HFF-Myc (cell line): ENCODE results near the gene ZFYVE28.

Source experiments
- DNase-seq: peaks from one replicate; pipeline ENCODE4 v3.0.0-alpha.2; 2011; ENCODE audit warnings: low read depth; ENCODE audit errors: extremely low read depth
- H3K4me3 ChIP-seq: replicated peaks from 2 replicates; pipeline ENCODE4 v1.5.1; 2011; ENCODE audit warnings: low read depth, mild to moderate bottlenecking, control low read depth, low read length
- TF ChIP-seq, protein P1 (sequence below): IDR thresholded peaks from 2 replicates; pipeline ENCODE4 v1.5.1; 2012; ENCODE audit warnings: mild to moderate bottlenecking, low read depth, low read length, control low read depth; ENCODE audit errors: missing control alignments

ZFYVE28 gene

DNA sequence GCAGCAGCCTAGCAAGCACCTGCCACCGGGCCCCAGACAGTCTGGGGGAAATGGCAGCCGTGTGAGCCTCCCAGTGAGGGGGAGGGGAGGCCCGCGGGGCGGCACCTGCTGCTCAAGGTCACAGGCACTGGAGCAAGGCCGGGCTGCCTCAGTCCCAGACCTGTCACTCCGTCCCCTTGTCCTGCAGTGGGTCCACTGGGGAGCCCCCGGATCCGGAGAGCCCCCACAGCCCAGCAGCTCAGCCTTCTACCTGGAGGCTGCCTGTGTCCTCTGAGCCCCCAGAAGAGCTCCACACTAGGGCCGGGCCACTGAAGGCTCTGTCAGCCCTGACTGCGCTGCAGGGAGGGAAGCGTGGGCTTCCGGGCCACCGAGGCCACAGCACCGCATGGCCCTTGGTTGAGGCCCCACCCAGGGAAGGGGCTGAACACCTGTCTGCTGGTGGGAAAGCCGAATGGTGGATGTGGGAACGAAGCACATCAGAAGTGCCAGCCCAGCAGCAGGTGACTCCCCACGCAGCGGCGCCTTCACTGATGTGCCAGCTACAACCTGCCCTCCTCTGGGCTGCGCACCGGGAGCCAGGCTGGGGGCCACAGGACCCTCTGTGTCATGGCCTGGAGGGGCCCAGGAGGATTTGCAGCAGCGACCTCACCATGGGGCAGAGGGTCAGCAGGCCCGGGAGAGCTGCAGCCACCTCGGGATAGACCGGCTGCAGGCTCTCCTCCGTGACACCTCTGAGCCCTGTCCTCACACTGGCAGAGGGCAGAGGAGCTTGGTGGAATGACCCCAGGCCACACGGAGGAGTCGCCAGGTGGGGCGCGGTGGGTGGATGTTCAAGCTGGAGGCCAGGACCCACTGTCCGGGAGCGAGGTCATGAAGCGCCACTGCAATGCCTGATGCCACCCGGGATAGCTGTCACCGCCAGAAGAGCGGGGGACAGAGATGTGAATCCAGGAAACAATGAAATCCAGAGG is 121.5 kb downstream of the ZFYVE28 start:
- TF ChIP-seq, protein P1, sequence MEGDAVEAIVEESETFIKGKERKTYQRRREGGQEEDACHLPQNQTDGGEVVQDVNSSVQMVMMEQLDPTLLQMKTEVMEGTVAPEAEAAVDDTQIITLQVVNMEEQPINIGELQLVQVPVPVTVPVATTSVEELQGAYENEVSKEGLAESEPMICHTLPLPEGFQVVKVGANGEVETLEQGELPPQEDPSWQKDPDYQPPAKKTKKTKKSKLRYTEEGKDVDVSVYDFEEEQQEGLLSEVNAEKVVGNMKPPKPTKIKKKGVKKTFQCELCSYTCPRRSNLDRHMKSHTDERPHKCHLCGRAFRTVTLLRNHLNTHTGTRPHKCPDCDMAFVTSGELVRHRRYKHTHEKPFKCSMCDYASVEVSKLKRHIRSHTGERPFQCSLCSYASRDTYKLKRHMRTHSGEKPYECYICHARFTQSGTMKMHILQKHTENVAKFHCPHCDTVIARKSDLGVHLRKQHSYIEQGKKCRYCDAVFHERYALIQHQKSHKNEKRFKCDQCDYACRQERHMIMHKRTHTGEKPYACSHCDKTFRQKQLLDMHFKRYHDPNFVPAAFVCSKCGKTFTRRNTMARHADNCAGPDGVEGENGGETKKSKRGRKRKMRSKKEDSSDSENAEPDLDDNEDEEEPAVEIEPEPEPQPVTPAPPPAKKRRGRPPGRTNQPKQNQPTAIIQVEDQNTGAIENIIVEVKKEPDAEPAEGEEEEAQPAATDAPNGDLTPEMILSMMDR, result no peak
- DNase-seq, result no peak
- H3K4me3 ChIP-seq, result no peak overlapping the region

DNA sequence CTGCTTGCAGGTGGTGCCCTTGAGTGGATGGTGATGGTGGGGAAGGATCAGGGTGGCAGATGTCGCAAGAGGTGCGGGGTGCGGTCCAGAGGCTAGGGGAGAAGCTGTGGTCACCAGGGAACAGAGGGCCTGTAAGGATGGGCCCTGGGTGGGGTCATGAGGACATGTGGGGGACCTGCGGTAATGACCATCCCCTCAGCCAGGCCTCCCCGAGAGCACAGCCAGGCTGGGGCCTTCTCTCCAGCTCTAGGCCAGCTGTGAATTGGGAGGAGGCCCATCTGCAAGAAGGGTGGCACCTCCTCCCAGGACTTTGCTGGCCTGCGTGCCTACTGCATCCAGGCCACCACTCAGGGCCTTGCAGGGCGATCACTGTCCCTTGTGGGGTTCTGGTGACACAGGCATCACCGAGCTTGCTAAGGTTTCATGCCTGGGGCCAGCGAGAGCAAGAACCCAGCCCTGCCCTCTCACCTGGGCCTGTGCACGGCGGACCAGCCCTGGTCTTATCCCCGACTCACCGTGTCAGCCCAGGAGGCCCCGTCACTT is 122.5 kb downstream of the ZFYVE28 start:
- H3K4me3 ChIP-seq, result no peak overlapping the region
- DNase-seq, result no peak
- TF ChIP-seq, protein P1, result no peak

DNA sequence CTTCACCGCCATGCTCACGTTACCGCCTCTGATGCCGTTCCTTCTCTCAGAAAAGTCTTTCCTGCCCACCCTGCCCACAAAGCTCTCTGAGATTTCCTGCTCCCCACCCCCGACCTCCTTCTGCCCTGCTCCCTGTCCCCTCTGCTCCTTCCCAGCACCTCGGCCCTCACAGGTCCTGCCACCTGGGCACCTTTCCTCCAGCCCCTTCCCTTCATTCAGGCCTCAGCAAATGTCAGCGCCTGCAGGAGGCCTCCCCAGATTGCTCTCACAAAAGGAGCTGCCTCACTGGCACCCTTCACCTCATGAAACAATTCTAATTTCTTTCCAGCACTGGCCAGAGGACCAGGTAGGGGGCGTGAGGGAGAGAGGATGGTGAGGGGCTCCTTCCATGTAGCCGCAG is 122.9 kb downstream of the ZFYVE28 start:
- TF ChIP-seq, protein P1, result no peak
- H3K4me3 ChIP-seq, result no peak overlapping the region
- DNase-seq, result no peak

DNA sequence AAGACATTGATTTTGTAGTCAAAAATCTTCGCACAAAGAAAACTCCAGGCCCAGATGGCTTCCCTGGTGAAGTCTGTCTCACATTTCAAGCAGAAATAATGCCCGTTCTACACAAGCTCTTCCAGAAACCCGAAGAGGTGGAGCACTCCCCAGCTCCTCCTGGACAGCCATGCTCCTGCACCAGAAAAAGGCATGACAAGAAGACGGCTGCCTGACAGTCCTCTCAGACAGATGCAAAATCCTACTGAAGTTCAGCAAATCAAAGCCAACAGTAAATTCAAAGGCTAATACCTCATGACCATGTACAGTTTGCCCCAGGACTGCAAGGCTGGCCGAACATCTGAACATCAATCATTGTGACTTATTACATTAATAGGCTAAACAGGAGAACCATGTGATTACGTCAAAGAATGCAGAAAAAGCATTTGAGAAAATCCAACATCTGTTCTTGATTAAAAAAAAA is 125.8 kb downstream of the ZFYVE28 start:
- DNase-seq, result peak; percentile 41
- TF ChIP-seq, protein P1, result no peak
- H3K4me3 ChIP-seq, result no peak overlapping the region

DNA sequence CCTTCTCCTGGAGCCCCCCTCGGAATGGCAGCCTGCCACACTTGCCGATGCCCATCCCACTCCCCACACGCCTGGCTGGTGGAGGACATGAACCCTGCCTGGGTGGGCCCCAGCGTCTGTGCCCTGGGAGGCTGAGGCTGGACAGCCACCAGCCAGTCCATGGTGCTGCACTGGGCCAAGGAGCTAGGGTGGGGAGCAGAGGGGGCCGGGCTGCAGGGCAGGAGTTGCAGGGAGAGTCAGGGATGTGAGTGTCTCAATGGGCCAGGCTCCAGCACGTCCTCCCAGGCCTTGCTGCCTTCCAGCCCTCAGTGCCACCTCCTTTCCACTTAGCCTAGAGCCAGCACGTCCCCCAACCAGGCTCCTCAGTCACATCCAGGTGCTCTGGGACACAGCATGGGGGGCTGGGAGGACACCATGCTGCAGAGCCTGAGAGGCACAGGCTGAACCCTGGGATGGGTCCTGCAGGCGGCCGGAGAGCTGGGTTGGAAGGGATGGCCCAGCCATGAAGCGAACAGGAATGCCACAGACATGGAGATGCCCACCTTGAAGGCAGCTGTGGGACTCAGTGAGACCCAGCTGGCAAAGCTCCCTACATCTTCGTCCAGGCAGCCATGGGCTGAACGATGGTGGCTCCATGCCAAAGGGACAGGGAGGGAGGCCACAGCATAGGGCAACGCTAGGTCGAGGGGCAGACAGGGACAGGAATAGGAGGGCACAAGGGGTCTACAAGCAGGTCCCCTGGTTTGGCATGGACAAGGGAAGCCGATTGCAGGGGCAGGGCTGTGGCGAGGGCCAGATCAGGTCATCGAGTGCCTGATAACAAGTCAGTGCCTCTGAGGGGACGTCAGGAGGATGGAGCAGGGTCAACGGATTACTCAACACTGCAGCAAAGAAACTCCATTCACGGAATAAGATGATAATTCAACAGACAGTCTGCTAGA is 126.5 kb downstream of the ZFYVE28 start:
- no peak for DNase-seq
- H3K4me3 ChIP-seq, result no peak overlapping the region

More for the DNA sequence above, 126.5 kb downstream of the ZFYVE28 start:
- TF ChIP-seq, protein P1, result no peak
